K562 (cell line): ENCODE data around the gene SCRN1. TPM values are rescaled to one million over a fixed set of nuclear protein-coding genes. Genes with fewer than 3 reads are reported as not detected.
A peak's percentile ranks its signal among the peaks of the same experiment; 100 is the strongest.

Experiments
- ATAC-seq: fragments of 200-7000 bp; cut with Tn5 transposase; 3 replicates; pipeline ENCODE4 v1.9.1; 2020; ENCODE audit warnings: moderate library complexity
- BruUV-seq: library from RNA; stranded (reverse); fragments of 400-500 nt; replicated peaks from 2 replicates; lab custom pipeline; 2021; lab: Mats Ljungman, UMichigan
- CTCF ChIA-PET: fragments of 300-600 bp; formaldehyde crosslinking; extraction: SDS; loops from one replicate; lab custom pipeline; 2021; ENCODE audit warnings: low intra/inter-chr PET ratio; lab: Yijun Ruan, JAX
- POLR2A ChIA-PET: fragments of 300-600, 350-650 bp; sonication (Branson Sonifier 250); formaldehyde crosslinking; extraction: SDS; loops from one replicate; lab custom pipeline; 2021; ENCODE audit warnings: antibody characterized with exemption, inconsistent platforms; lab: Yijun Ruan, JAX
- DNase-seq, 4 experiments: peaks; one replicate each; pipeline versions ENCODE4 v3.0.0 to v3.0.0-alpha.2; 2011 to 2018; ENCODE audit warnings: low spot score in 3 of 4, mixed read lengths in 3 of 4; ENCODE audit errors: extremely low read depth in 1 of 4
- FAIRE-seq: peaks from 2 replicates; lab custom pipeline; 2011; peaks lifted over from hg19 to GRCh38; lab: Jason Lieb, UNC
- H2AFZ ChIP-seq: 2 replicates; pipeline ENCODE4 v1.6.0; 2011; ENCODE audit warnings: low read depth, low read length, control low read depth, inconsistent platforms
- H3K27ac ChIP-seq: fragments of 200-600 bp; 3 replicates; pipeline ENCODE4 v1.8.0; 2011; ENCODE audit warnings: low read depth, mild to moderate bottlenecking, control low read depth, inconsistent platforms, low read length, moderate library complexity, mixed read lengths; ENCODE audit errors: extremely low read depth
- H3K27me3 ChIP-seq, 2 experiments: fragments of 300-600 bp in 1 of 2; 2 replicates in 1 of 2; 3 replicates in 1 of 2; pipeline versions ENCODE4 v1.6.0 to v1.8.0; 2011; ENCODE audit warnings: inconsistent platforms in 2 of 2, low read length in 2 of 2, mild to moderate bottlenecking in 1 of 2, mixed read lengths in 1 of 2, moderate library complexity in 1 of 2; ENCODE audit not compliant: control insufficient read depth in 2 of 2, insufficient read depth in 2 of 2
- H3K36me3 ChIP-seq: fragments of 300-600 bp; 3 replicates; pipeline ENCODE4 v1.8.0; 2011; ENCODE audit warnings: mild to moderate bottlenecking, low read length, inconsistent platforms; ENCODE audit not compliant: control insufficient read depth, insufficient read depth
- H3K4me1 ChIP-seq, 2 experiments: fragments of 200-600 bp in 1 of 2; replicated peaks in 1 of 2; 2 replicates in 1 of 2; 3 replicates in 1 of 2; pipeline versions ENCODE4 v1.5.1 to v1.8.0; 2011; ENCODE audit warnings: inconsistent platforms in 2 of 2, low read length in 2 of 2, mild to moderate bottlenecking in 1 of 2, mixed read lengths in 1 of 2, moderate library complexity in 1 of 2; ENCODE audit not compliant: control insufficient read depth in 2 of 2, insufficient read depth in 2 of 2
- H3K4me2 ChIP-seq: 2 replicates; pipeline ENCODE4 v1.6.1; 2011; ENCODE audit warnings: low read length, control low read depth, inconsistent platforms, mixed read lengths; ENCODE audit not compliant: insufficient read depth
- H3K4me3 ChIP-seq: fragments of 200-600 bp; sonication (generic), shearing (Covaris generic); 2 replicates; pipeline ENCODE4 v1.5.1; 2016; ENCODE audit warnings: control low read depth, inconsistent platforms
- H3K79me2 ChIP-seq: fragments of 200-600 bp; 3 replicates; pipeline ENCODE4 v1.8.0; 2011; ENCODE audit warnings: low read length, inconsistent platforms; ENCODE audit not compliant: control insufficient read depth, insufficient read depth
- H3K9ac ChIP-seq, 2 experiments: 2 replicates each; pipeline versions ENCODE4 v1.6.0 to v1.6.1; 2011; ENCODE audit warnings: low read depth in 2 of 2, low read length in 2 of 2, control low read depth in 1 of 2, inconsistent platforms in 1 of 2, mild to moderate bottlenecking in 1 of 2, mixed read lengths in 1 of 2; ENCODE audit not compliant: insufficient read depth in 1 of 2
- H3K9me1 ChIP-seq: one replicate; pipeline ENCODE4 v1.6.0; 2011; ENCODE audit warnings: inconsistent platforms, mild to moderate bottlenecking, low read length, moderate library complexity; ENCODE audit not compliant: control insufficient read depth, insufficient read depth
- H3K9me3 ChIP-seq: replicated peaks from 2 replicates; pipeline ENCODE4 v1.5.1; 2011; ENCODE audit warnings: low read depth, low read length, inconsistent platforms; ENCODE audit not compliant: control insufficient read depth, insufficient read depth
- H4K20me1 ChIP-seq: replicated peaks from 2 replicates; pipeline ENCODE4 v1.6.1; 2011; ENCODE audit warnings: low read length, inconsistent platforms, mixed read lengths; ENCODE audit not compliant: control insufficient read depth, insufficient read depth
- ARID2 ChIP-seq: fragments of 450-650 bp; IDR thresholded peaks from 2 replicates; pipeline ENCODE4 v1.6.1; 2017; ENCODE audit warnings: antibody characterized with exemption, mild to moderate bottlenecking
- CBX3 ChIP-seq, 2 experiments: IDR thresholded peaks; 1 replicate in 1 of 2; 2 replicates in 1 of 2; pipeline ENCODE4 v1.6.1; 2012; ENCODE audit warnings: inconsistent platforms in 2 of 2, low read length in 2 of 2, borderline replicate concordance in 1 of 2, control low read depth in 1 of 2
- CEBPG ChIP-seq, 3 experiments: fragments of 200-800 bp in 1 of 3; sonication (Bioruptor generic) in 1 of 3; sonication (generic) in 1 of 3; formaldehyde crosslinking in 1 of 3; IDR thresholded peaks in 2 of 3; conservative IDR thresholded peaks in 1 of 3; 2 replicates each; pipeline versions ENCODE4 v1.6.1 to v1.8.0; 2016 to 2022; ENCODE audit warnings: missing compliant biosample characterization in 2 of 3, missing genetic modification characterization in 2 of 3, mild to moderate bottlenecking in 1 of 3, missing genetic modification reagents in 1 of 3
- ETV1 ChIP-seq: fragments of 450-650 bp; conservative IDR thresholded peaks from 2 replicates; pipeline ENCODE4 v1.6.1; 2016; ENCODE audit warnings: missing genetic modification characterization, control low read depth, low read depth, missing compliant biosample characterization
- KLF13 ChIP-seq: fragments of 450-650 bp; IDR thresholded peaks from 2 replicates; pipeline ENCODE4 v1.6.1; 2016; ENCODE audit warnings: missing genetic modification characterization, low read depth, mild to moderate bottlenecking, missing compliant biosample characterization, moderate library complexity, borderline replicate concordance
- MYNN ChIP-seq, 2 experiments: sonication (generic); formaldehyde crosslinking in 1 of 2; IDR thresholded peaks; 2 replicates each; pipeline versions ENCODE4 v1.5.0 to v1.6.1; 2016 to 2020; ENCODE audit warnings: antibody characterized with exemption in 1 of 2, missing genetic modification reagents in 1 of 2
- RAD21 ChIP-seq, 2 experiments: fragments of 250-450 bp in 1 of 2; fragments of 450-650 bp in 1 of 2; sonication (Bioruptor Pico) in 1 of 2; formaldehyde crosslinking in 1 of 2; IDR thresholded peaks in 1 of 2; conservative IDR thresholded peaks in 1 of 2; 2 replicates each; pipeline versions ENCODE4 v1.4.0 to v1.8.0; 2020 to 2022; ENCODE audit warnings: mild to moderate bottlenecking in 2 of 2, moderate library complexity in 1 of 2
- RB1 ChIP-seq: fragments of 450-650 bp; IDR thresholded peaks from 2 replicates; pipeline ENCODE4 v1.6.1; 2017; ENCODE audit warnings: low read depth, mild to moderate bottlenecking
- REST ChIP-seq, 2 experiments: fragments of 450-650 bp; formaldehyde crosslinking in 1 of 2; IDR thresholded peaks; 2 replicates each; pipeline versions ENCODE4 v1.4.0 to v1.6.1; 2014 to 2020; ENCODE audit warnings: mild to moderate bottlenecking in 2 of 2, borderline replicate concordance in 1 of 2, low read depth in 1 of 2
- STAG1 ChIP-seq: sonication (generic); formaldehyde crosslinking; IDR thresholded peaks from 2 replicates; pipeline ENCODE4 v1.5.0; 2020; ENCODE audit warnings: missing genetic modification reagents, borderline replicate concordance
- TBP ChIP-seq: optimal IDR thresholded peaks from 2 replicates; pipeline ENCODE3; 2011; ENCODE audit warnings: low read depth, low read length, improper control_type of control experiment
- WGBS: fragments of 100-300 bp; shearing (Covaris generic); methylation state at CpG from one replicate; pipeline ENCODE4 v1.1.6; 2016; ENCODE audit warnings: low coverage, mixed read lengths; ENCODE audit not compliant: insufficient coverage; ENCODE audit errors: missing lambda C conversion rate; 5-methylcytosine and 5-hydroxymethylcytosine counted together
- in situ Hi-C: fragments of 300-500 bp; cut with MboI; formaldehyde crosslinking; loops from 4 replicates; pipeline ENCODE4 v1.15.0; 2018; ENCODE audit warnings: inconsistent platforms, mixed read lengths
- intact Hi-C: fragments of 100-400 bp; cut with micrococcal nuclease; formaldehyde crosslinking; loops from 2 replicates; pipeline ENCODE4 v1.14.2; 2022
- polyA plus RNA-seq, 8 experiments: library from polyadenylated mRNA; depleted of rRNA in 4 of 8; stranded (reverse) in 5 of 8; unstranded in 3 of 8; fragments of >200 nt; fragmentation: Nextera tagmentation in 2 of 8; fragmentation: Illumina TruSeq in 1 of 8; extraction: Ambion mirVana in 2 of 8; extraction: Trizol in 1 of 8; gene quantifications; 2 replicates each; pipeline versions ENCODE4 v1.2.1 to v1.2.3, GENCODE V29; 2011 to 2014; ENCODE audit warnings: inconsistent platforms in 1 of 8, missing spikeins in 1 of 8
- total RNA-seq, 7 experiments: library from RNA; depleted of rRNA in 6 of 7; stranded (reverse); fragments of >200 nt in 6 of 7; fragmentation: Illumina TruSeq in 2 of 7; extraction: Trizol in 2 of 7; gene quantifications; 2 replicates each; pipeline versions ENCODE4 v1.2.1 to v1.2.3, GENCODE V29; 2011 to 2021; ENCODE audit warnings: low replicate concordance in 1 of 7

SCRN1 gene
- total and polyA plus RNA-seq, 9 of the 15 experiments (the other 6 are each of a cell fraction or from before 2014, with no cell fraction given) = 0.13 to 1.4 (median 0.20) TPM

DNA sequence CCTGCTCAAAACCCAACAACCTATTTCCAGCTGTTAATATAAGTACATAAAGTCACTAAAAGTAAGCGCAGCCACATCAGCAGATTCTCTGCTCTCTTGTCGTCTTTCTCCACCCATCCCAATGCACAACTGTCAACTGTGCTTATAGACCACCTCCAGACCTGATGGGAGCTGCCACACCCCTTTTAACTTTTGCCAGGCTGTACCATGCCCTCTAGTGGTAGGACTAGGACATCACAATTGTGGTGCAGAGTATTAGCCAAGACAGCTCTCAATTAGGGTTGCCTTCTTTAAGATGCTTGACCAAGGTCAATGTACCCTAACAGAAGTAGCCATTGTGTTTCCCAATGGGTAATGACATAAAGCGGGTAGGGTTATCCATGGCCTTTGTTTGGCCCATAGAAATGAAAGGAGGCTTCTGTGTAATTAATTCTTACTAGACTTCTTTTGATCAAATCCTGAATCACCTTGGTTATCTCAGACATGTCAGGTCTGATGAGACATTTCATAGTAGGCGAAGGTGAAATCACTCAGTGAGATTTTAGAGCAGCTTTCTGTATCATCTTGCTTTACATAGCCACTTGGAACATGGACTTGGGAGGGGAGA lies 68.1 kb downstream of the SCRN1 start:
- WGBS = 0% methylated on average over 4 of the region's 4 CpGs
- H3K9me3 ChIP-seq = no peaks in the 10 kb centered on the region
- ATAC-seq (peak; percentile 95), FAIRE-seq (peak; percentile 98), DNase-seq (peak; percentile 67 to 80 (median 78))
- BruUV-seq = no TSS peak
- CTCF ChIA-PET = interaction anchor here (0.5 to 2.3 kb wide), 4 partner anchors 44 to 293 kb away, joined by 3 to 7 read pairs (median 4); no protein-coding TSS in a partner anchor
- H3K79me2 ChIP-seq = no peaks in the 10 kb centered on the region
- peaks cover 6 to 19% of the 10 kb centered on the region in 2 experiments; a peak in 2 of 5 replicates for H3K27me3 ChIP-seq
- H3K4me1 ChIP-seq = peaks cover 2 to 7% of the 10 kb centered on the region in 2 experiments; a peak in 3 of 5 replicates
- no peak overlapping the region for H3K9ac ChIP-seq
- in situ Hi-C loops (no loop called here), intact Hi-C loops (loop anchor here (1.0 to 2.0 kb wide), 4 partner anchors 43 to 286 kb away; no protein-coding TSS in a partner anchor)
- H2AFZ ChIP-seq = no peak overlapping the region
- H3K4me3 ChIP-seq = no peak overlapping the region
- POLR2A ChIA-PET = interaction anchor here (0.5 to 0.9 kb wide), 6 partner anchors 12 to 487 kb away, joined by 3 to 5 read pairs (median 3); no protein-coding TSS in a partner anchor
- H3K27ac ChIP-seq = no peak overlapping the region
- no peak overlapping the region for H3K4me2 ChIP-seq
- 0 out of 2 replicates have a peak, but pooled peaks cover 3% of the 10 kb centered on the region for H4K20me1 ChIP-seq
- no peaks in the 10 kb centered on the region for H3K36me3 ChIP-seq
- H3K9me1 ChIP-seq = no peaks in the 10 kb centered on the region
- TF ChIP-seq KLF13 (tag) (peak; percentile 99), CBX3 (IDR thresholded peaks at IDR 0.05; ENCODE audit: borderline replicate concordance in 1 of 2, low read length in 2 of 2) (0 out of 3 replicates have a peak, but pooled peaks of 1 of the 2 experiments have one; percentile 40), ETV1 (tag) (0 out of 2 replicates have a peak, but pooled peaks have one; percentile 12), CEBPG (CRISPR knock-in tag; IDR thresholded peaks at IDR 0.05) (no peak), CEBPG (tag; conservative IDR thresholded peaks at IDR 0.05 in 1 of 2, IDR thresholded peaks at IDR 0.05 in 1 of 2) (0 out of 4 replicates have a peak, but pooled peaks of 1 of the 2 experiments have one; percentile 11), TBP (no peak), ARID2 (0 out of 2 replicates have a peak, but pooled peaks have one; percentile 37), MYNN (IDR thresholded peaks at IDR 0.05) (no peak), MYNN (CRISPR knock-in tag; IDR thresholded peaks at IDR 0.05) (no peak), REST (IDR thresholded peaks at IDR 0.05; ENCODE audit: borderline replicate concordance) (peak; percentile 85), REST (CRISPR knock-in tag; IDR thresholded peaks at IDR 0.05; ENCODE audit: low read depth) (no peak), STAG1 (CRISPR knock-in tag) (peak; percentile 10; the same call in 1 of the 2 replicates), RB1 (0 out of 2 replicates have a peak, but pooled peaks have one; percentile 41), RAD21 (CRISPR knock-in tag; conservative IDR thresholded peaks at IDR 0.05 in 1 of 2, IDR thresholded peaks at IDR 0.05 in 1 of 2) (peak; percentile 83 to 96)
